ENCODE results near the gene GAK.

GAK gene

DNA sequence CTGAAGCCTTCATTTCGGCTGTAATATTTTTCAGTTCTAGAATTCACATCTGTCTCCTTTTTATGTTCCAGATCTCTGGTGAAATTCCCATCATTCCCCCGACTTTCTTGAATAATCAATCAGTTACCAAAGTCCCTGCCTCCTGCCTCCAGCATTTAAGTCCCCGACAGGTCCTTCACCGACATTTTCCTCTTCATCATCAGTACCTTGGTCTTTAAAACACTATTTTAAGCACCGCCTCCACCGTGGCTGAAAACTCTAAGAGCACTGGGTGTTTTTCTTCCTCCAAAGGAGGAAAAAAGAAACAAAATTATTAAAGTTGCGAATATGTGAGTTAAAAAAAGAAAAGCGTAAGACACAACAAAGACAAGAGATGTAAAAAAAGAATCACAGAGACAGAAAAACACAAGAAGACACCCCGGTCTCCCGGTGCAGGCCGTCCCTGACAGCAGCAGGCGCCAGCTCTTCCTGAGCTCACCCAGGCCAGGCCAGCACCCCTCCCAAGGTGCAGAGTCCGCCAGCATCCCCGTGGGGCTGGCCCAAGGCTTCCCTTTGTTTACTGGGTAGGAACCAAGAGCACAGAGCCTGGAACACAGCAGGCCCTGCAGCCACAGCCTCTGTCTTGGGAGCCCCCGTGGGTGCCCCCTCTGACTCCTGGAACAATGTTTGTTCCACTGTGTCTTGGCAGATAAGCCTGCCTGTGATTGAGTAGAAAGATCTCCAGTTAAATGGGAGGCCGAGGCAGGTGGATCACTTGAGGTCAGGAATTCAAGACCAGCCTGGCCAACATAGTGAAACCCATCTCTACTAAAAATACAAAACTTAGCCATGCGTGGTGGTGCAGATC, 56.9 kb downstream of the GAK start:
- Histone ChIP-seq H3K27ac (ENCODE audit: poor library complexity, severe bottlenecking) (no peak overlapping the region), H3K4me3 (ENCODE audit: severe bottlenecking) (no peak overlapping the region), H3K4me1 (ENCODE audit: insufficient read depth, poor library complexity, severe bottlenecking) (no peaks in the 10 kb centered on the region), H3K9me3 (ENCODE audit: severe bottlenecking) (no peaks in the 10 kb centered on the region), H3K36me3 (ENCODE audit: low read depth) (peaks cover 25% of the 10 kb centered on the region), H3K27me3 (ENCODE audit: insufficient read depth, poor library complexity, severe bottlenecking) (no peaks in the 10 kb centered on the region)
- DNase-seq (ENCODE audit: low spot score) (no peak), ATAC-seq (ENCODE audit: low read depth) (no peak)
- TF ChIP-seq, protein P1, sequence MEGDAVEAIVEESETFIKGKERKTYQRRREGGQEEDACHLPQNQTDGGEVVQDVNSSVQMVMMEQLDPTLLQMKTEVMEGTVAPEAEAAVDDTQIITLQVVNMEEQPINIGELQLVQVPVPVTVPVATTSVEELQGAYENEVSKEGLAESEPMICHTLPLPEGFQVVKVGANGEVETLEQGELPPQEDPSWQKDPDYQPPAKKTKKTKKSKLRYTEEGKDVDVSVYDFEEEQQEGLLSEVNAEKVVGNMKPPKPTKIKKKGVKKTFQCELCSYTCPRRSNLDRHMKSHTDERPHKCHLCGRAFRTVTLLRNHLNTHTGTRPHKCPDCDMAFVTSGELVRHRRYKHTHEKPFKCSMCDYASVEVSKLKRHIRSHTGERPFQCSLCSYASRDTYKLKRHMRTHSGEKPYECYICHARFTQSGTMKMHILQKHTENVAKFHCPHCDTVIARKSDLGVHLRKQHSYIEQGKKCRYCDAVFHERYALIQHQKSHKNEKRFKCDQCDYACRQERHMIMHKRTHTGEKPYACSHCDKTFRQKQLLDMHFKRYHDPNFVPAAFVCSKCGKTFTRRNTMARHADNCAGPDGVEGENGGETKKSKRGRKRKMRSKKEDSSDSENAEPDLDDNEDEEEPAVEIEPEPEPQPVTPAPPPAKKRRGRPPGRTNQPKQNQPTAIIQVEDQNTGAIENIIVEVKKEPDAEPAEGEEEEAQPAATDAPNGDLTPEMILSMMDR (IDR thresholded peaks at IDR 0.05; ENCODE audit: poor library complexity, severe bottlenecking) = no peak

DNA sequence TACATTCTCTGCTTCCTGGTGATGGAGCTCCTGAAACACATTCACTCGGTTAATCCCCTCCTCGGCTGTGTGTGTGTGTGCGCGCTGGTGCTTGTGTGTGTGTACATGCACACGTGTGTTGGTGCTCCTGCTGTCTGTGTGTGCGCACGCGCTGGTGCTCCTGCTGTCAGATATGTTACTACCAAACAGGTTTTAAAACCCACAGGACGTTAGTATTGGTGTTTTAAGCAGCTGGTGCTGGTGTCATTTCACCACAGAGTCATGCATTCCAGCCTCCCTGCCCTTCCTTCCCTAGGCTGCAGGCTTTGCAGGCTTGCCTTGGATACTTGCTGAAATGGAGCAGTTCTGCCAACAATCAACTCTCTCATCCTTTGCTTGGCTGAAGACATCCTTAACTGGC, 58.1 kb downstream of the GAK start:
- ATAC-seq (ENCODE audit: low read depth) (no peak), DNase-seq (ENCODE audit: low spot score) (no peak)
- TF ChIP-seq, protein P1 (IDR thresholded peaks at IDR 0.05; ENCODE audit: poor library complexity, severe bottlenecking) = no peak
- H3K4me3 ChIP-seq (ENCODE audit: severe bottlenecking) = no peak overlapping the region
- no peak overlapping the region for H3K27ac ChIP-seq (ENCODE audit: poor library complexity, severe bottlenecking)
- H3K36me3 ChIP-seq (ENCODE audit: low read depth) = peaks cover 28% of the 10 kb centered on the region
- no peaks in the 10 kb centered on the region for H3K4me1 ChIP-seq (ENCODE audit: insufficient read depth, poor library complexity, severe bottlenecking)
- no peaks in the 10 kb centered on the region for H3K27me3 ChIP-seq (ENCODE audit: insufficient read depth, poor library complexity, severe bottlenecking)
- no peaks in the 10 kb centered on the region for H3K9me3 ChIP-seq (ENCODE audit: severe bottlenecking)

DNA sequence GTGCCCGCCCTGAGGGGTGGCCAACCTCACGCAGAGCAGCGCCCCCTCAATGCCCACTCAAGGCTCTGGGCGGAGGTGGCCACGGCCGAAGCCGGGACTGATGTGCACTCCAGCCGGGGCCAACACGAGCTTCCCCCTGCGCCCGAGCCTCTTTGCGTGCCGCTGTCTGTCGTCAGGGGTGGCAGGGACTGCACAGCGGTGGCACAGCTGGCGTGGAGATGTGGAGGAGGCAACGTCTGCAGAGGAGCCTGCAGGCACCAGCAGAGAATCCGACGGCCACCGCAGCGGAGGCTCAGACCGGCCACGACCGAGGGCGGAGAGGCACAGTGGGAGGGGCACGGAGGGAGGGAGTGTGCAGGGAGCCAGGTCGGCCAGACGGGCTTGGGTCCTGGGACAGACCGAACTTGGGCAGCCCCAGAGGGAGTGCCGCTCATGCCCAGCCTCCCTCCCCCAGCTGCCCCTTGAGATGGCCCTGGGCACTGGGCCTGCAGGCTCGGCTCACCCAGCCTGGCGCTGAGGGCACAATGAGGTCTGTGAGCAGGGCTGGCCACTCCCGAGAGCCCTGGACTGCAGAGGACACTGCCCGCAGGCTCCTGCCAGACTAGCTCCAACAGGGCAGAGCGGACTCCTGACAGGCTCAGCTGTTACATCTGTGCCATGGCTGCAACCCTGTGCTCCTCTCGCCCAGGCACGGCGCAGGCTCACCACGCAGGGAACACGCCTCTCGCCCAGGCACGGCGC, 59.7 kb downstream of the GAK start:
- no peak overlapping the region for H3K4me3 ChIP-seq (ENCODE audit: severe bottlenecking)
- no peaks in the 10 kb centered on the region for H3K27me3 ChIP-seq (ENCODE audit: insufficient read depth, poor library complexity, severe bottlenecking)
- H3K36me3 ChIP-seq (ENCODE audit: low read depth) = peaks cover 24% of the 10 kb centered on the region
- DNase-seq (ENCODE audit: low spot score) (no peak), ATAC-seq (ENCODE audit: low read depth) (peak; percentile 10; the same call in 1 of the 3 replicates)
- TF ChIP-seq, protein P1 (IDR thresholded peaks at IDR 0.05; ENCODE audit: poor library complexity, severe bottlenecking) = no peak
- no peaks in the 10 kb centered on the region for H3K9me3 ChIP-seq (ENCODE audit: severe bottlenecking)
- H3K27ac ChIP-seq (ENCODE audit: poor library complexity, severe bottlenecking) = no peak overlapping the region
- no peaks in the 10 kb centered on the region for H3K4me1 ChIP-seq (ENCODE audit: insufficient read depth, poor library complexity, severe bottlenecking)

DNA sequence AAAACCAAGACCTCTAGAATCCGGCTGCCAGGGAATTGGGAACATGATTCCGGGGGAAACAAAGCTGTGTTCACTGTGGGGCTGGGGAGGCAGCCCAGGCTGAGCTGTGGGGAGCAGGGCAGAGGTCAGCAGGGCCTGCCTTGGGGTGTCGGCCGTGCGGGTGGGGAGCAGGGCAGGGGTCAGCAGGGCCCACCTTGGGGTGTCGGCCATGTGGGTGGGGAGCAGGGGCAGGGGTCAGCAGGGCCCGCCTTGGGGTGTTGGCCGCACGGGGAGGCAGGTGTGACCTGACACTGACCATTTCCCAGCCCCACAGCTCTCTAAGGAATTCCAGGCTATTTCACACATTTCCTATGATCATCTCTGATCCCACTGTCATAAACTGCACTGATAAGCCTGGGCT, 60.6 kb downstream of the GAK start:
- Histone ChIP-seq H3K4me1 (ENCODE audit: insufficient read depth, poor library complexity, severe bottlenecking) (no peaks in the 10 kb centered on the region), H3K27me3 (ENCODE audit: insufficient read depth, poor library complexity, severe bottlenecking) (no peaks in the 10 kb centered on the region), H3K36me3 (ENCODE audit: low read depth) (peaks cover 21% of the 10 kb centered on the region), H3K9me3 (ENCODE audit: severe bottlenecking) (no peaks in the 10 kb centered on the region), H3K27ac (ENCODE audit: poor library complexity, severe bottlenecking) (no peak overlapping the region), H3K4me3 (ENCODE audit: severe bottlenecking) (no peak overlapping the region)
- DNase-seq (ENCODE audit: low spot score) (no peak), ATAC-seq (ENCODE audit: low read depth) (no peak)
- TF ChIP-seq, protein P1 (IDR thresholded peaks at IDR 0.05; ENCODE audit: poor library complexity, severe bottlenecking) = no peak

All from RWPE2 (cell line).